ENCODE results near the gene KRT40.

GRCh38 chr17:40949418-40949817 is 34.7 kb downstream of the KRT40 start:
- TF ChIP-seq, protein P1, sequence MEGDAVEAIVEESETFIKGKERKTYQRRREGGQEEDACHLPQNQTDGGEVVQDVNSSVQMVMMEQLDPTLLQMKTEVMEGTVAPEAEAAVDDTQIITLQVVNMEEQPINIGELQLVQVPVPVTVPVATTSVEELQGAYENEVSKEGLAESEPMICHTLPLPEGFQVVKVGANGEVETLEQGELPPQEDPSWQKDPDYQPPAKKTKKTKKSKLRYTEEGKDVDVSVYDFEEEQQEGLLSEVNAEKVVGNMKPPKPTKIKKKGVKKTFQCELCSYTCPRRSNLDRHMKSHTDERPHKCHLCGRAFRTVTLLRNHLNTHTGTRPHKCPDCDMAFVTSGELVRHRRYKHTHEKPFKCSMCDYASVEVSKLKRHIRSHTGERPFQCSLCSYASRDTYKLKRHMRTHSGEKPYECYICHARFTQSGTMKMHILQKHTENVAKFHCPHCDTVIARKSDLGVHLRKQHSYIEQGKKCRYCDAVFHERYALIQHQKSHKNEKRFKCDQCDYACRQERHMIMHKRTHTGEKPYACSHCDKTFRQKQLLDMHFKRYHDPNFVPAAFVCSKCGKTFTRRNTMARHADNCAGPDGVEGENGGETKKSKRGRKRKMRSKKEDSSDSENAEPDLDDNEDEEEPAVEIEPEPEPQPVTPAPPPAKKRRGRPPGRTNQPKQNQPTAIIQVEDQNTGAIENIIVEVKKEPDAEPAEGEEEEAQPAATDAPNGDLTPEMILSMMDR (IDR thresholded peaks at IDR 0.05): no peak
- no peak for TF ChIP-seq POLR2A (IDR thresholded peaks at IDR 0.05)
